Measurements from ENCODE around the gene TCAF1.
A peak's percentile ranks its signal among the peaks of the same experiment; 100 is the strongest.

- TF ChIP-seq, protein P1, sequence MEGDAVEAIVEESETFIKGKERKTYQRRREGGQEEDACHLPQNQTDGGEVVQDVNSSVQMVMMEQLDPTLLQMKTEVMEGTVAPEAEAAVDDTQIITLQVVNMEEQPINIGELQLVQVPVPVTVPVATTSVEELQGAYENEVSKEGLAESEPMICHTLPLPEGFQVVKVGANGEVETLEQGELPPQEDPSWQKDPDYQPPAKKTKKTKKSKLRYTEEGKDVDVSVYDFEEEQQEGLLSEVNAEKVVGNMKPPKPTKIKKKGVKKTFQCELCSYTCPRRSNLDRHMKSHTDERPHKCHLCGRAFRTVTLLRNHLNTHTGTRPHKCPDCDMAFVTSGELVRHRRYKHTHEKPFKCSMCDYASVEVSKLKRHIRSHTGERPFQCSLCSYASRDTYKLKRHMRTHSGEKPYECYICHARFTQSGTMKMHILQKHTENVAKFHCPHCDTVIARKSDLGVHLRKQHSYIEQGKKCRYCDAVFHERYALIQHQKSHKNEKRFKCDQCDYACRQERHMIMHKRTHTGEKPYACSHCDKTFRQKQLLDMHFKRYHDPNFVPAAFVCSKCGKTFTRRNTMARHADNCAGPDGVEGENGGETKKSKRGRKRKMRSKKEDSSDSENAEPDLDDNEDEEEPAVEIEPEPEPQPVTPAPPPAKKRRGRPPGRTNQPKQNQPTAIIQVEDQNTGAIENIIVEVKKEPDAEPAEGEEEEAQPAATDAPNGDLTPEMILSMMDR (IDR thresholded peaks at IDR 0.05; ENCODE audit: low read depth, low read length, missing input control) = no peak
- TF ChIP-seq TAF1 (conservative IDR thresholded peaks at IDR 0.05) = no peak
- peak; percentile 45 for TF ChIP-seq FOXA2 (IDR thresholded peaks at IDR 0.05)
- no peak for TF ChIP-seq EGR1 (IDR thresholded peaks at IDR 0.05; ENCODE audit: low read depth in 2 of 2)
- TF ChIP-seq, protein P2, sequence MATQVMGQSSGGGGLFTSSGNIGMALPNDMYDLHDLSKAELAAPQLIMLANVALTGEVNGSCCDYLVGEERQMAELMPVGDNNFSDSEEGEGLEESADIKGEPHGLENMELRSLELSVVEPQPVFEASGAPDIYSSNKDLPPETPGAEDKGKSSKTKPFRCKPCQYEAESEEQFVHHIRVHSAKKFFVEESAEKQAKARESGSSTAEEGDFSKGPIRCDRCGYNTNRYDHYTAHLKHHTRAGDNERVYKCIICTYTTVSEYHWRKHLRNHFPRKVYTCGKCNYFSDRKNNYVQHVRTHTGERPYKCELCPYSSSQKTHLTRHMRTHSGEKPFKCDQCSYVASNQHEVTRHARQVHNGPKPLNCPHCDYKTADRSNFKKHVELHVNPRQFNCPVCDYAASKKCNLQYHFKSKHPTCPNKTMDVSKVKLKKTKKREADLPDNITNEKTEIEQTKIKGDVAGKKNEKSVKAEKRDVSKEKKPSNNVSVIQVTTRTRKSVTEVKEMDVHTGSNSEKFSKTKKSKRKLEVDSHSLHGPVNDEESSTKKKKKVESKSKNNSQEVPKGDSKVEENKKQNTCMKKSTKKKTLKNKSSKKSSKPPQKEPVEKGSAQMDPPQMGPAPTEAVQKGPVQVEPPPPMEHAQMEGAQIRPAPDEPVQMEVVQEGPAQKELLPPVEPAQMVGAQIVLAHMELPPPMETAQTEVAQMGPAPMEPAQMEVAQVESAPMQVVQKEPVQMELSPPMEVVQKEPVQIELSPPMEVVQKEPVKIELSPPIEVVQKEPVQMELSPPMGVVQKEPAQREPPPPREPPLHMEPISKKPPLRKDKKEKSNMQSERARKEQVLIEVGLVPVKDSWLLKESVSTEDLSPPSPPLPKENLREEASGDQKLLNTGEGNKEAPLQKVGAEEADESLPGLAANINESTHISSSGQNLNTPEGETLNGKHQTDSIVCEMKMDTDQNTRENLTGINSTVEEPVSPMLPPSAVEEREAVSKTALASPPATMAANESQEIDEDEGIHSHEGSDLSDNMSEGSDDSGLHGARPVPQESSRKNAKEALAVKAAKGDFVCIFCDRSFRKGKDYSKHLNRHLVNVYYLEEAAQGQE (IDR thresholded peaks at IDR 0.05) = no peak
- TF ChIP-seq MAX (IDR thresholded peaks at IDR 0.05) = peak; percentile 43
- TF ChIP-seq FOXA1 (IDR thresholded peaks at IDR 0.05) = no peak
- peak in 1 of 2 donors; percentile 19 for TF ChIP-seq JUND (IDR thresholded peaks at IDR 0.05)
- TF ChIP-seq YY1 (IDR thresholded peaks at IDR 0.05) = peak; percentile 51
- TF ChIP-seq RAD21 (IDR thresholded peaks at IDR 0.05) = no peak
These were observed 1.7 kb downstream of the TCAF1 start for GRCh38 chr7:143900230-143900766.

Data from liver (tissue), 3 donors.